Neutrophil (primary cell): ENCODE measurements around the gene SLC7A8.

ENCODE experiments used
- H3K27ac ChIP-seq: fragments of 200-600 bp; sonication (generic); 2 replicates; pipeline ENCODE4 v1.5.1; 2016; ENCODE audit warnings: mild to moderate bottlenecking, moderate library complexity
- H3K27me3 ChIP-seq: fragments of 200-600 bp; sonication (generic); 2 replicates; pipeline ENCODE4 v1.6.0; 2016; ENCODE audit warnings: mild to moderate bottlenecking
- H3K36me3 ChIP-seq: fragments of 200-600 bp; sonication (generic); 2 replicates; pipeline ENCODE4 v1.5.1; 2017
- H3K4me1 ChIP-seq, 2 experiments: fragments of 200-600 bp in 1 of 2; sonication (generic) in 1 of 2; 1 replicate in 1 of 2; 2 replicates in 1 of 2; pipeline versions ENCODE4 v1.5.1 to v1.6.1; 2013 to 2016; ENCODE audit warnings: low read depth in 1 of 2, low read length in 1 of 2, mild to moderate bottlenecking in 1 of 2, moderate library complexity in 1 of 2; ENCODE audit not compliant: control insufficient read depth in 1 of 2, insufficient read depth in 1 of 2
- H3K4me3 ChIP-seq, 2 experiments: fragments of 200-600 bp in 1 of 2; sonication (generic) in 1 of 2; 1 replicate in 1 of 2; 2 replicates in 1 of 2; pipeline ENCODE4 v1.5.1; 2013 to 2016; ENCODE audit warnings: low read depth in 1 of 2, low read length in 1 of 2, mild to moderate bottlenecking in 1 of 2, moderate library complexity in 1 of 2
- H3K9me3 ChIP-seq: fragments of 200-600 bp; sonication (generic); 2 replicates; pipeline ENCODE4 v1.5.1; 2016
- CTCF ChIP-seq: fragments of 200-600 bp; sonication (generic); IDR thresholded peaks from 2 replicates; pipeline ENCODE4 v1.5.1; 2016; ENCODE audit warnings: antibody characterized with exemption

The SLC7A8 gene

GRCh38 chr14:23169622-23170021, 13.8 kb downstream of the SLC7A8 start:
- TF ChIP-seq CTCF, result no peak
- Histone ChIP-seq H3K4me3 (no peak overlapping the region), H3K36me3 (no peaks in the 10 kb centered on the region), H3K27me3 (no peaks in the 10 kb centered on the region), H3K4me1 (peaks cover 6 to 8% of the 10 kb centered on the region in 2 experiments), H3K27ac (no peak overlapping the region), H3K9me3 (no peaks in the 10 kb centered on the region)

GRCh38 chr14:23168246-23168645, 15.2 kb downstream of the SLC7A8 start:
- TF ChIP-seq CTCF, result no peak
- Histone ChIP-seq H3K4me3 (no peak overlapping the region), H3K27ac (no peak overlapping the region), H3K4me1 (peaks cover 3% of the 10 kb centered on the region in 2 experiments), H3K27me3 (no peaks in the 10 kb centered on the region), H3K36me3 (no peaks in the 10 kb centered on the region), H3K9me3 (no peaks in the 10 kb centered on the region)

GRCh38 chr14:23167116-23167847, 16.2 kb downstream of the SLC7A8 start:
- TF ChIP-seq CTCF, result no peak
- Histone ChIP-seq H3K27ac (no peak overlapping the region), H3K4me3 (no peak overlapping the region), H3K36me3 (no peaks in the 10 kb centered on the region), H3K27me3 (no peaks in the 10 kb centered on the region), H3K4me1 (peaks cover 12% of the 10 kb centered on the region in 2 experiments), H3K9me3 (no peaks in the 10 kb centered on the region)

- no peak for TF ChIP-seq CTCF
- no peak overlapping the region for H3K4me3 ChIP-seq
- no peaks in the 10 kb centered on the region for H3K9me3 ChIP-seq
- no peaks in the 10 kb centered on the region for H3K36me3 ChIP-seq
- no peak overlapping the region for H3K27ac ChIP-seq
- H3K4me1 ChIP-seq, result peaks cover 35 to 36% of the 10 kb centered on the region in 2 experiments
- no peaks in the 10 kb centered on the region for H3K27me3 ChIP-seq
Observed at GRCh38 chr14:23164949-23165348, 18.5 kb downstream of the SLC7A8 start.

GRCh38 chr14:23164250-23164649, 19.2 kb downstream of the SLC7A8 start:
- H3K4me3 ChIP-seq, result no peak overlapping the region
- H3K27ac ChIP-seq, result no peak overlapping the region
- no peaks in the 10 kb centered on the region for H3K27me3 ChIP-seq
- H3K36me3 ChIP-seq, result no peaks in the 10 kb centered on the region
- peaks cover 42 to 43% of the 10 kb centered on the region in 2 experiments for H3K4me1 ChIP-seq
- H3K9me3 ChIP-seq, result no peaks in the 10 kb centered on the region
- TF ChIP-seq CTCF, result no peak
